ENCODE measurements around the gene SLC26A2.

- TF ChIP-seq EP300 (IDR thresholded peaks at IDR 0.05) (no peak), POLR2A (IDR thresholded peaks at IDR 0.05) (no peak), POLR2AphosphoS5 (IDR thresholded peaks at IDR 0.05) (no peak)
- TF ChIP-seq, protein P1, sequence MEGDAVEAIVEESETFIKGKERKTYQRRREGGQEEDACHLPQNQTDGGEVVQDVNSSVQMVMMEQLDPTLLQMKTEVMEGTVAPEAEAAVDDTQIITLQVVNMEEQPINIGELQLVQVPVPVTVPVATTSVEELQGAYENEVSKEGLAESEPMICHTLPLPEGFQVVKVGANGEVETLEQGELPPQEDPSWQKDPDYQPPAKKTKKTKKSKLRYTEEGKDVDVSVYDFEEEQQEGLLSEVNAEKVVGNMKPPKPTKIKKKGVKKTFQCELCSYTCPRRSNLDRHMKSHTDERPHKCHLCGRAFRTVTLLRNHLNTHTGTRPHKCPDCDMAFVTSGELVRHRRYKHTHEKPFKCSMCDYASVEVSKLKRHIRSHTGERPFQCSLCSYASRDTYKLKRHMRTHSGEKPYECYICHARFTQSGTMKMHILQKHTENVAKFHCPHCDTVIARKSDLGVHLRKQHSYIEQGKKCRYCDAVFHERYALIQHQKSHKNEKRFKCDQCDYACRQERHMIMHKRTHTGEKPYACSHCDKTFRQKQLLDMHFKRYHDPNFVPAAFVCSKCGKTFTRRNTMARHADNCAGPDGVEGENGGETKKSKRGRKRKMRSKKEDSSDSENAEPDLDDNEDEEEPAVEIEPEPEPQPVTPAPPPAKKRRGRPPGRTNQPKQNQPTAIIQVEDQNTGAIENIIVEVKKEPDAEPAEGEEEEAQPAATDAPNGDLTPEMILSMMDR (IDR thresholded peaks at IDR 0.05): no peak
Observed at GRCh38 chr5:149999359-149999758, 38.8 kb downstream of the SLC26A2 start.

Data from sigmoid colon (tissue), 4 donors.